HL-60/S4 (cell line): ENCODE measurements around the gene CHST12.

ENCODE experiments used
- in situ Hi-C: fragments of 300-500 bp; cut with MboI; formaldehyde crosslinking; loops from 2 replicates; pipeline ENCODE4 v1.14.3; 2022; ENCODE audit warnings: low sequenced_read_pairs

CHST12 gene

GRCh38 chr7:2495418-2496299 lies 92.2 kb downstream of the CHST12 start:
- in situ Hi-C loops = no loop called here

DNA sequence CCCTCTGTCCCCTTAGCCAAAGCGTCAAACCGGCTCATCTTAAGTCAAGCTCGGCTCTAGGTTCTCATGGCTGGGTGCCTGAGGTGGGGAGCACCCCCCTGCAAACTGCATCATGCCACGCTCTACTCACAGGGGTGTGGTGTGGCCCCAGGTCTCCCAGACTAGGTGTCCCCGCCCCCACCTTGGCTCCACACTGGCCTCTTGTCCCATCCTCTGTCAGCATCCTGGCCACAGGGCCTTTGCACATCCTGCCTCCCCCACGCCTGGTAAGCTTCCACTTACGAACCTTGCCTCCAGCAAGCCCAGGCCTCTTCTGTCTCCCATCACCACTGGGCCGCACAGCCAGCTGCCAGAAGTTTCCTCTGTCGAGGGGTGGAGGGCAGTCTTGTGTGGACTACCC lies 93.0 kb downstream of the CHST12 start:
- in situ Hi-C loops = no loop called here

DNA sequence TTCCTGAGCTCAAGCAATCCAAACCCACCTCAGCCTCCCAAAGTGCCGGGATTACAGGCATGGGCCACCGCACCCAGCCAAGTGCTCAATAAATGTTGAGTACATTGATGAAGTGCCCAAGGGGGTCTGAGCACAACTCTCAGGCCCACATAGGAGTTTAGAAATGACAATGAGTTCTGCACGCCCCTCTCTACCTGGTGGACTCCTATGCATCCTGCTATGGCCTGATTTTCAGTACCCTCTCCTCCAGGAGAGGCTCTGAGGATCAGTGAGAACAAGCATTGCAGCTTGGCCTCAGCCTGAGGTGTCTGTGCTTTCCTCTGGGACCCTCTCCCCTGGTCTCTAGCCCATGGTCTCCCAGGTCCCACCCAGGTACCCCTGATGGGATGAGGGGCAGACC lies 93.7 kb downstream of the CHST12 start:
- in situ Hi-C loops = no loop called here

DNA sequence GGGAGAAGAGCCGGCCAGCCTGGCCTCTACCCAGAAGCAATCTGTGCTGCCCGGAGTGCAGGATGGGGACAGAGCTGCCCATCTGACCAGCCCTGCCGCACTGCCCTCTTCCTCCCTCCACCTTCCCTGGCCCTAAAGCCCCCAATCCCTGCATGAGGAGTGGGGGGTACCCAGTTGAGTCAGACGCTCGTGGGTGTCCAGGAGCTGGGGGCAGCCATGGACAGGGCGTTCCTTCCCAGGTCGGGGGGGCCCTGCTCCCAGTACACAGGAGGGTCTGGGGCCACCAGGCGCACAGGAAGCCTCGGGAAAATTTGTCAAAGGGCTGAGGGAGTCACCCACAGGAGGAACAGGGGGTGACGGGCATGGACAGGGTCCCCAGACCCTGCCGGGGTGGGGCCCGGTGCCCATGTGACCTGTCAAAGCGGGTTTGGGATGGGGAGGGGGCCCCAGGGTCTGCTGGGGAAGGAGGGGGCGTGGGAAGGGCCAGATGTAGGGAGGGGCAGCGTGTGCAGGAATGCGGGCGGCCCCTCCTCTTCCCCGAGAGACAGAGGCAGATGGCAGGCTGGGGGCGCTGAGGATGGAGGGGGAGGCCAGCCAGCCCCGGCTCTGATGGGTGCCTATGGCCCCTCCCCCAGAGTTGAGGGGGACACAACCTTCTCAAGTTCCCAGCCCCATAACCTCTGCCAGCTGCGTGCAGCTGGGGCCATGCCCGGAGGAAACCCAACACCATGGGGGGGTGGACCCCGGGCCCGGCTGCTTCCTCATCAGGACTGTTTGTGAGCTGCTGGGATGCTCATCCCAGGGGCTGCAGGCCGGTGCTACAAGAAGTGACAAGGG lies 94.3 kb downstream of the CHST12 start:
- in situ Hi-C loops = no loop called here
